Measurements from ENCODE around the gene SPECC1L. TPM values are rescaled to one million over a fixed set of nuclear protein-coding genes. Genes with fewer than 3 reads are reported as not detected.

SPECC1L gene
- total and polyA plus RNA-seq, 2 of the 8 experiments (the other 6 are each of a cell fraction or from before 2014, with no cell fraction given): 15.7 to 61.6 TPM

DNA sequence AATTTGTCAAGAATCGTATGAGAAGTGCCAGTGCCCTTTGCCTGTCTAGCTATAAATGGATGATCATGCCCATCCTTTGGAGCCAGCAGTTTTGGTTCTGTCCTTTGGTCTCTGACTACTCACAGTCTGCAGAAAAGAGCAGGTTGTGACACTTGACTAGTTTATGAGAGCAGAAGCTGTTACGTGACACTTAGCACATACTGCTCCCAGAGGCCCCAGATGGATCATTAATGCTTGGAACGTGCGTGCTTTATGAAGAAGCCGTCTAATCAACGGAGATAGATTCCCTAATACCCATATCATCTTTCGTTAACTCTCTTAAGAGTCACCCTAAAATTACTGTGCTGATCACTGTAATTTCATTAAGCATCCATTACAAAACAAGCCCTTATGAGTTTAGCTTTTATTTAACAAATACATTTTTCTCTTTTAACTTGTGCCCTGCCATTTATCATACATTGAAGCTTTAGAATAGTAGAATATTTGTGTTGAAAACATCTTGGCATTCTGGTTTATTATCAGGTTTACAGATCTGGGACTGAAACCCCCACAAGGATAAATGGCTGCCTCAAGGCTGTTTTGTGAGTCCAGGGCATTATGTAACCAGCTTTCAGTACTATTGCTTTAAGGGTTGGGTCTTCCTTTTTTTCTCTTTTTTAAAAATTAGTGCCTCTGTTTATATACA, 109.7 kb downstream of the SPECC1L start:
- no peaks in the 10 kb centered on the region for H3K79me1 ChIP-seq (ENCODE audit: low read depth, low read length)
- H2BK12ac ChIP-seq (ENCODE audit: low read depth, low read length): no peak overlapping the region
- ChIA-PET POLR2A (ENCODE audit: partially characterized antibody) (no interaction called here), CTCF (ENCODE audit: partially characterized antibody) (interaction anchor here (1.0 kb wide), 1 partner anchor 41 kb away, joined by 3 read pairs; no protein-coding TSS in a partner anchor)
- H4K5ac ChIP-seq (ENCODE audit: insufficient read length, low read depth, low read length): no peak overlapping the region
- no peak overlapping the region for H4K91ac ChIP-seq (replicated peaks; ENCODE audit: insufficient read length, low read length)
- no peak overlapping the region for H2BK20ac ChIP-seq (ENCODE audit: low read length)
- H3K27ac ChIP-seq (ENCODE audit: low read depth, low read length): no peak overlapping the region
- H3K79me2 ChIP-seq (ENCODE audit: control insufficient read depth in 1 of 2, insufficient read depth in 2 of 2, low read length in 2 of 2): no peaks in the 10 kb centered on the region
- H3K56ac ChIP-seq (replicated peaks; ENCODE audit: insufficient read length, low read depth, low read length): no peak overlapping the region
- H3K36me3 ChIP-seq (ENCODE audit: control insufficient read depth in 2 of 4, insufficient read depth in 4 of 4, low read length in 3 of 4): peaks cover 5 to 14% (median 10%) of the 10 kb centered on the region in 4 experiments; a peak in 6 of 8 replicates
- no peak overlapping the region for H2AFZ ChIP-seq (ENCODE audit: low read length)
- H3K27me3 ChIP-seq (replicated peaks in 1 of 4; ENCODE audit: control insufficient read depth in 3 of 4, extremely low read depth in 1 of 4, insufficient read depth in 3 of 4, low read length in 3 of 4): no peaks in the 10 kb centered on the region
- H2BK120ac ChIP-seq (replicated peaks; ENCODE audit: low read depth, low read length): no peak overlapping the region
- H4K8ac ChIP-seq (ENCODE audit: extremely low read depth, insufficient read depth, low read length): no peak overlapping the region
- no peak for DNase-seq (ENCODE audit: low read depth in 1 of 2, low spot score in 2 of 2)
- no peak overlapping the region for H3K4ac ChIP-seq (replicated peaks; ENCODE audit: insufficient read length, low read depth, low read length)
- H2BK15ac ChIP-seq (ENCODE audit: low read length): no peak overlapping the region
- H3K23ac ChIP-seq (ENCODE audit: insufficient read length): no peak overlapping the region
- H3K4me1 ChIP-seq (replicated peaks in 1 of 4; ENCODE audit: control insufficient read depth in 3 of 4, insufficient read depth in 4 of 4, low read length in 3 of 4): no peaks in the 10 kb centered on the region
- no peak overlapping the region for H2BK5ac ChIP-seq (ENCODE audit: low read depth, low read length)
- H3K18ac ChIP-seq (ENCODE audit: extremely low read depth, low read length): no peak overlapping the region
- FAIRE-seq: no peak
- 89% methylated on average over 7 of the region's 7 CpGs; no CpG with 5 or more reads in 1 of the 2 experiments for WGBS, 2 experiments (ENCODE audit: extremely low coverage in 1 of 2, insufficient coverage in 1 of 2, insufficient read length in 1 of 2, insufficient replicate concordance in 2 of 2, low coverage in 1 of 2, low lambda C conversion rate in 2 of 2, missing lambda C conversion rate in 1 of 2)
- H3K23me2 ChIP-seq (ENCODE audit: low read depth, low read length): no peaks in the 10 kb centered on the region
- H3K9ac ChIP-seq (replicated peaks in 1 of 4; ENCODE audit: extremely low read depth in 1 of 4, low read depth in 3 of 4, low read length in 3 of 4): no peak overlapping the region
- H3K14ac ChIP-seq (ENCODE audit: insufficient read length): no peak overlapping the region
- H3K9me3 ChIP-seq (ENCODE audit: insufficient read depth in 2 of 2, low read depth in 1 of 2, low read length in 1 of 2): no peaks in the 10 kb centered on the region
- H3K4me3 ChIP-seq (ENCODE audit: extremely low read depth in 1 of 4, insufficient read depth in 2 of 4, low read depth in 3 of 4, low read length in 4 of 4): no peak overlapping the region
- no peak overlapping the region for H2AK5ac ChIP-seq (ENCODE audit: low read depth, low read length)
- no peak overlapping the region for H3K4me2 ChIP-seq (ENCODE audit: insufficient read depth in 1 of 2, low read depth in 2 of 2, low read length in 2 of 2)
- H4K20me1 ChIP-seq (replicated peaks in 1 of 2; ENCODE audit: control insufficient read depth in 1 of 2, insufficient read depth in 2 of 2, low read length in 2 of 2): no peaks in the 10 kb centered on the region
- TF ChIP-seq, protein P1, sequence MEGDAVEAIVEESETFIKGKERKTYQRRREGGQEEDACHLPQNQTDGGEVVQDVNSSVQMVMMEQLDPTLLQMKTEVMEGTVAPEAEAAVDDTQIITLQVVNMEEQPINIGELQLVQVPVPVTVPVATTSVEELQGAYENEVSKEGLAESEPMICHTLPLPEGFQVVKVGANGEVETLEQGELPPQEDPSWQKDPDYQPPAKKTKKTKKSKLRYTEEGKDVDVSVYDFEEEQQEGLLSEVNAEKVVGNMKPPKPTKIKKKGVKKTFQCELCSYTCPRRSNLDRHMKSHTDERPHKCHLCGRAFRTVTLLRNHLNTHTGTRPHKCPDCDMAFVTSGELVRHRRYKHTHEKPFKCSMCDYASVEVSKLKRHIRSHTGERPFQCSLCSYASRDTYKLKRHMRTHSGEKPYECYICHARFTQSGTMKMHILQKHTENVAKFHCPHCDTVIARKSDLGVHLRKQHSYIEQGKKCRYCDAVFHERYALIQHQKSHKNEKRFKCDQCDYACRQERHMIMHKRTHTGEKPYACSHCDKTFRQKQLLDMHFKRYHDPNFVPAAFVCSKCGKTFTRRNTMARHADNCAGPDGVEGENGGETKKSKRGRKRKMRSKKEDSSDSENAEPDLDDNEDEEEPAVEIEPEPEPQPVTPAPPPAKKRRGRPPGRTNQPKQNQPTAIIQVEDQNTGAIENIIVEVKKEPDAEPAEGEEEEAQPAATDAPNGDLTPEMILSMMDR (IDR thresholded peaks at IDR 0.05; ENCODE audit: control extremely low read depth in 1 of 3, insufficient read depth in 1 of 3, low read depth in 1 of 3, low read length in 3 of 3): no peak
- no peak for TF ChIP-seq MAFK (IDR thresholded peaks at IDR 0.05; ENCODE audit: low read depth, low read length)
- no peak for TF ChIP-seq RXRA (IDR thresholded peaks at IDR 0.05; ENCODE audit: insufficient read depth, low read depth, low read length)
